GM23248 (cell line): ENCODE data around the gene ATP6V1E1.

ENCODE experiments used
- EZH2 ChIP-seq: fragments of 200-600 bp; sonication (generic); IDR thresholded peaks from 2 replicates; pipeline ENCODE4 v1.6.1; 2018; ENCODE audit warnings: antibody characterized with exemption, mild to moderate bottlenecking; ENCODE audit not compliant: insufficient read depth, poor library complexity, severe bottlenecking
- EZH2phosphoT487 ChIP-seq: fragments of 200-600 bp; sonication (generic); IDR thresholded peaks from 2 replicates; pipeline ENCODE4 v1.6.1; 2018; ENCODE audit warnings: antibody characterized with exemption, moderate library complexity, mild to moderate bottlenecking, low read depth; ENCODE audit not compliant: insufficient read depth

DNA sequence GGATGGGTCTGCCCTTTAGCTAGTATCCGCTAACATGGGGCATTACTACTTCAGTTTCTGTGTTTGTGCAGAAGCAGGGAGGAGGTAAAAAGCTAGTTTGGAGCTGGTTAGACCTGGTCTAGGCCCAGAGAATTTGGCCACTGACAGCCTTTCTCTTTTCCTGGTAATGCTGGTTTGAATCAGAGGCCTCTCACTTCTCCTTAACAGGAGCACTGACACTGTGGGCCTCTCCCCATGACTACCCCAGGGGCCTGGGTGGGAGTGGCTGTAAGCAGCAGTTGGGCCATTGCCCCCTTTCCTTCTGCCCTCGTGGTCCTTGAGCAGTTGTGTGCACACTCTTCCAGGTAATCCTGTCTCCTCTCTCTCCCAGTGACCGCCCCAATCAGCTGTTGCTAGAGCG lies 73.7 kb downstream of the ATP6V1E1 start:
- no peak for TF ChIP-seq EZH2
- no peak for TF ChIP-seq EZH2phosphoT487
